Body of pancreas (tissue), 4 donors: ENCODE data around the gene KIF12.

Experiments used
- POLR2A ChIP-seq, 3 donors: fragments of 450-650 bp; IDR thresholded peaks; one replicate each; pipeline ENCODE4 v1.6.1; 2016; ENCODE audit warnings: antibody characterized with exemption in 3 of 3, mild to moderate bottlenecking in 2 of 3
- TF ChIP-seq, protein P1 (sequence below), 7 experiments: fragments of 450-650 bp in 4 of 7; fragments of 200-600 bp in 3 of 7; sonication (generic) in 3 of 7; IDR thresholded peaks; one replicate each; pipeline ENCODE4 v1.5.1; 2016 to 2019; ENCODE audit warnings: antibody characterized with exemption in 7 of 7

DNA sequence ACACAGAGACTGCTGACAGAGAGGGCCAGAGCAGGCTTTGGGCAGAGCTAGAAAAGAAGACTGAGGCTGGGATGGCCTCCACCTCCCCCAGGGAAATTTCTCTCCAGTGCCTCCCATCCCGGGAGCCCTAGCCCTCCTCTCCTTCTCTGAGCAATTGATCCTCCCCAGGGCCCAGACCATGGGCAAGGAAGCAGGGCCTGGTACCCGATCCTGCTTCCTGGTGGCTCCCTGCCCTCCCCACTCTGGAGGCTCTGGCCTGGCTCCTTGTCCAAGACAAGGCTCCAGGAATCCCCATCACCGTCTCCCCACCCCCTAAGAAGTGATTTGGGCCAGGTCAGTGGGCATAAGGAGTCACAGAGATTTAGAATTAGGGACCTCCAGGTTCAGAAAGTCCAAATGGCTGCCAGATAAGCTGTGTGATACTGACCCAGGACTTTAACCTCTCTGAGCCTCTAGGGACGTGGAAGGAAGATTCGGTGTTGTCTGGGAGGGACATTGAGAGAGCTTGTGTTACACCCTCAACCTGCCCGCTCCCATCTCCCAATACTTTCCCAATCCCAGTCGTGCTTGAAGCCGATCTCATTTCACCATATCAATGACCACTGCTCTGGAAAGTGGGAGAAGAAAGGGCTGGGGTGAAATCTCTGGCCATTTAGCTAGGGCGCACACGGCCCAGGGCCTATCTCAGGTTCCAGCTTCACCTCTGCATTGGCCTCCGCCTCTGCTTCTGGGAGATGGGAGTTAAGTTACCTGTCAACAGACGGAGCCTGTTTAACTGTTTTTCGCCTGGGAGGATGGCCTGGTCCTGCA, 25.8 kb upstream of the KIF12 start:
- TF ChIP-seq, protein P1, sequence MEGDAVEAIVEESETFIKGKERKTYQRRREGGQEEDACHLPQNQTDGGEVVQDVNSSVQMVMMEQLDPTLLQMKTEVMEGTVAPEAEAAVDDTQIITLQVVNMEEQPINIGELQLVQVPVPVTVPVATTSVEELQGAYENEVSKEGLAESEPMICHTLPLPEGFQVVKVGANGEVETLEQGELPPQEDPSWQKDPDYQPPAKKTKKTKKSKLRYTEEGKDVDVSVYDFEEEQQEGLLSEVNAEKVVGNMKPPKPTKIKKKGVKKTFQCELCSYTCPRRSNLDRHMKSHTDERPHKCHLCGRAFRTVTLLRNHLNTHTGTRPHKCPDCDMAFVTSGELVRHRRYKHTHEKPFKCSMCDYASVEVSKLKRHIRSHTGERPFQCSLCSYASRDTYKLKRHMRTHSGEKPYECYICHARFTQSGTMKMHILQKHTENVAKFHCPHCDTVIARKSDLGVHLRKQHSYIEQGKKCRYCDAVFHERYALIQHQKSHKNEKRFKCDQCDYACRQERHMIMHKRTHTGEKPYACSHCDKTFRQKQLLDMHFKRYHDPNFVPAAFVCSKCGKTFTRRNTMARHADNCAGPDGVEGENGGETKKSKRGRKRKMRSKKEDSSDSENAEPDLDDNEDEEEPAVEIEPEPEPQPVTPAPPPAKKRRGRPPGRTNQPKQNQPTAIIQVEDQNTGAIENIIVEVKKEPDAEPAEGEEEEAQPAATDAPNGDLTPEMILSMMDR (IDR thresholded peaks at IDR 0.05) = no peak
- no peak for TF ChIP-seq POLR2A (IDR thresholded peaks at IDR 0.05)
